Measurements from ENCODE around the gene DDX31.
A peak's percentile ranks its signal among the peaks of the same experiment; 100 is the strongest.
"Not testable (repeated sequence)": the region's sequence is repeated elsewhere in the genome, so short reads cannot be mapped to it uniquely, and the experiment has no call there.

Gene DDX31

DNA sequence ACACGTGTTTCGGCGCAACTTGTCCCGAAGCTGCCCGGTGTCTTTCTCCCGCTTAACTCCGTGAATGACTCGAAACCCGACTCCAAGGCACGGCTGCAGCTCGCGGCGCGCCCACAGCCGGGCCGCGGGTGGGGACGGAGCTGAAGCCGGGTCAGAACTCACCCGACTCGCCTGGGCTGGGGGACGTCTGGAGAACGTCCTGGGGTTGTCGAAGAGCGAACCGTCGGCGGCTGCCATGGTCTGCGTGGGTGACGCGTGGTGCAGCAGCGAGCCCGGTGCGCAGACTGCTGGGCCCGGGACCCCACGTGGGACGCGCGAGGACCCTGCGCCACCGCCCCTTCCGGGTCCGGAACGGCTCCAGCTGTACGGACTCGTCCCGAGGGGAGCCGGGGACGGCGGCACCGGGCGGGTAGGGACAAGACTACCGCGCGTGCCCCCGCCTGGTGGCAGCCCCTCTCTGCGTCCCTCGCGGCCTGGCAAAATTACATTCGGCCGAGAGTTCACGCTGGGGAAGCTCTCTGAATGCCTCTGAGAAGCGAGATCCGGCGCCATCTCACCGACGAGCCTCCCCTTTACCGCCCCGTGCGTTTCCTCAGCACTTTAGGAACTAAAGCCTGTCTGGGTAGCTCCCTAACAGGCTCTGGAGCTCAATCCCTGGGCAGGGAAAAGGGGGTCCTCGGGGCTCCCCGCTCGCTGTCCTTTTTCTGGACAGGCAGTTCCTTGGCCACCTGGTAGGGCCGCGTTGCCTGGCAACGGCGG is at the start of gene DDX31:
TSS of gene DDX31 (minus strand) at position 286 of the 759 bp plus-strand sequence. CDS start at position 237, 49 bp downstream.
- DNase-seq = peak; percentile 89

DNA sequence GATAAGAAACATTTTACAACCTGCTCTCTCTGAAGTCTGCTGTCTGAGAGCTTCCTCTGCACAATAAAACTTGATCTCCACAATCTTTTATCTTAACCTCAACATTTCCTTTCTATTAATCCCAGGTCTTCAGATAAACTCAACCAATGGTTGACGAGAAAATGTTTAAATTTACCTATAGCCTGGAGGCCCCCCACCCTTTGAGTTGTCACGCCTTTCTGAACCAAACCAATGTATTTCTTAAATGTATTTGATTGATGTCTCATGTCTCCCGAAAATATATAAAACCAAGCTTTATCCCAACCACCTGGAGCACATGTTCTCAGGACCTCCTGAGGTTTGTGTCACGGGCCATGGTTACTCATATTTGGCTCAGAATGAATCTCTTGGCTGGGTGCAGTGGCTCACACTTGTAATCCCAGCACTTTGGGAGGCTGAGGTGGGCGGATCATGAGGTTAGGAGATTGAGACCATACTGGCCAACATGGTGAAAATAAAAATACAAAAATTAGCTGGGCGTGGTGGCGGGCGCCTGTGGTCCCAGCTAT is 48.7 kb upstream of the DDX31 start:
- DNase-seq = not testable (repeated sequence)

DNA sequence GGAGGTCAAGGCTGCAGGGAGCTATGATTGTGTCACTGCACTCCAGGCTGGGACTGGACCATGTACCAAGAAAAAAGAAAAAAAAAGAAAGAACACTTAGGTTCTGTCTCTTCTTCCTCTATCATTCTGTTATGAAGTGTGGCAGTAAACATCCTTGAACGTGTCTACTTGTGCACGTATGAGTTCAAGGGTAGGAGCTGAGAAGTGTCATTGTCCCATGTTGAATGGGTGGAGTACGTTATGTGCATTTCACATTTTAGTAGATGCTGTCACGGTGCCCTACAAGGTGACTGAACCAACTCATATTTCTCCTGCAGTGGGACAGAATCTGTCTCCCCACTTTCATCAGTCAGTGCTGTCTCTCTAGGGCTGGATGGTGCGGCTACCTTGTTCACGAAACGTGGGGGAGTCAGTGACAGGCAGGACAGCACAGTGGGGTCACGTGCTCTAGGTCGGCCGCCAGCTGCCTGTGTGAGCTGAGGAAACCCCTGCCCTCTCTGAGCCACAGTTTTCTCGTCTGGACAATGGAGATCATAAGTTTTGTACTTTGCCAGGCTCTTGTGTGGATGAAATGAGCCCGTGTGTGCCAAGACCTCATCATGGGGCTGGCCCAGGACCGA is 47.7 kb upstream of the DDX31 start:
- no peak for DNase-seq

DNA sequence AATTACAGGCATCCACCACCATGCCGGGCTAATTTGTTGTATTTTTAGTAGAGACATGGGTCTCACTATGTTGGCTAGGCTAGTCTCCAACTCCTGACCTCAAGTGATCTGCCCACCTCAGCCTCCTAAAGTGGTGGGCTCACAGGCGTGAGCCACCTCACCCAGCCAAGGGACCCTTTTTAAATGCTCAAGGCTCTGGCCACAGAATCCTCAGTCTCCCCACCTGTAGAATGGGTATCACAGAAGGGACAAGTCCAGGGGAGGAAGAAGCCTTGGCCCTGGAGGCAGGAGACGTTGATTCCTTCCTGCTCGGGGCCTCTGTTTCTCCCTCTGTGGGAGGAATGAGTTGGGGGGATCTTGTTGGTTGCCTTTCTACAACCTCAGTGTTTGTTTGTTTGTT is 46.2 kb upstream of the DDX31 start:
- no peak for DNase-seq

DNA sequence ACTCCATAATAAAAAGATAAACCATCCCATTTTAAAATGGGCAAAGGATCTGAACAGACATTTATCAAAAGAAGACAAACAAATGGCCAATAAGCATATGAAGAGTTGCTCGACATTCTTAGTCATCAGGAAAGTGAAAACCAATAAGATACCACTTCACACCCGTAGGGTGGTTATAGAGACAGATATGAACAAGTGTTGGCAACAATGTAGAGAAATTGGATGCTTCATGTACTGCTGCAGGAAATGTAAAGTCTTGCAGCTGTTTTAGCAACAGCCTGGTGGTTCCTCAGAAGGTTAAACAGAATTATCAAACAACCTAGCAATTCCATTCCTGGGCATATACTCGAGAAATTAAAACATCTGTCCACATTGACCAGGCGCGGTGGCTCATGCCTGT is 43.0 kb upstream of the DDX31 start:
- DNase-seq = no peak

DNA sequence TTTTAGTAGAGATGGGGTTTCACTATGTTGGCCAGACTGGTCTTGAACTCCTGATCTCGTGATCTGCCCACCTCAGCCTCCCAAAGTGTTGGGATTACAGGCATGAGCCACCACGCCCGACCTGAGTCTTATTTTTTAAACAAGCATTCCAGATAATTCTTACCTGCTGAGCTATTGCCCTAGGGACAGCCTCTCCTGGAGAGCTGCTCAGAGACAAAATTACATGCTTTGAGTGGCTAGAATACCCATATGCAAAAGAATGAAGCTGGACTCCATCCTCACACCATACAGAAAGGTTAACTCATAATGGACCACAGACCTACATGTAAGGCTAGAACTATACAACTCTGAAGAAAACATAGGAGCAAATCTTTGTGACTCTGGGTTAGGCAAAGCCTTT is 42.1 kb upstream of the DDX31 start:
- DNase-seq = no peak

DNA sequence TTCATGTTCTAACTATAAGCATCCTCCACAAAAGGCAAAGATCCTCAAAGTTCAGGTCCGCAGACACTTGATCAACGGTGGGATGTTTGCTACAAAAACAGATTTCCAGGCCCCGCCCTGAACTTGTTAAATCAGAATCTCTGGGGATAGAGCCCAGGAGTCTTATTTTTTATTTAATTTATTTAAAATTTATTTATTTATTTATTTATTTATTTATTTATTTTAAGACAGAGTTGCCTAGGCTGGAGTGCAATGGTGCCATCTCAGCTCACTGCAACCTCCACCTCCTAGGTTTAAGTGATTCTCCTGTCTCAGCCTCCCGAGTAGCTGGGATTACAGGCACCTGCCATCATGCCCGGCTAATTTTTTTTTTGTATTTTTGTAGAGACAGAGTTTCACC is 41.4 kb upstream of the DDX31 start:
- not testable (repeated sequence) for DNase-seq

DNA sequence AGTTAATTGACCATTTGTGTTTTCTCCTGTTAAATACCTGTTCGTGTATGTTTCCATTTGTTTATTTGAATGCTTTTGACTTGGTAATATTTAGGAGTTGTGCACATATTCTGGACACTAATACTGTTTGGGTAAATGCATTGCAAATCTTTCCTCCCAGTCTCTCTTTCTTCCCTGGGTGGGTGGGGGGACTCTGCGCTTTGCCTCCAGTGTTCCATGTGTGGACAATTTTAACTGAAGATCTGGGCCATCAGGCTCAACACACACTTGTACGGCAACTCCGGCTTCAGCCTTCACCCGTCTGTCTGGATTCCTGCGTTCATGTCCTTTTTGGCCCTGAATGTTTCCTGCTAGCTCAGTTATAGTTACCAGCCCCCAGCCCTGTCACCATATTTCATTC is 40.5 kb upstream of the DDX31 start:
- no peak for DNase-seq

DNA sequence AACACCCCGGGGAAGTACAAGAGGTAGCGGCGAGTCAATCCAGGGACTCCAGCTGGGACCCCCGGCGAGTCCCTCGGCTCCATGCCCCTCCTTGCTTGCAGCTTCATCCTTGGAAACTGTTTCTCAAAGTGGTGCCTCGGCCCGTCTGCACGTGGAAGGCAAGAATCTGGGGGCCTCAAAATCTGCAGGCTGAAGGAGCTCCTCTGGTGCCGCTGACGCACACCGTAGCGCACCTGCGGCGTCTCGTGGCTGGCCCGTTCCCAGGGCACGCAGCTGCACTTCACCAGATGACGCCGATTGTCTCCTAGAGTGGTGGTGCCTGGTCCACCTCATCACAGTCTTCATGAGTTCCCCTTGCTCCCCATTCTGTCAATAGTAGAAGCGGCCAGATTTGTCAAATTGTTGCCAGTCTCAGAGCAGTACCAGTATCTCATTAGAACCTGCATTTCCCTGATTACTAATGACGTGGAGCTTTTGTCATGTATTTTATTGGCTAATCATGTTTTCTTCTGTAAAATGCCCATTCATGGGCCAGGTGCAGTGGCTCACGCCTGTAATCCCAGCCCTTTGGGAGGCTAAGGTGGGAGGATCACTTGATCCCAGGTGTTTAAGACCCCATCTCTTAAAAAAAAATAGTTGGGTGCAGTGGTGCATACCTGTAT is 39.1 kb upstream of the DDX31 start:
- DNase-seq = no peak

DNA sequence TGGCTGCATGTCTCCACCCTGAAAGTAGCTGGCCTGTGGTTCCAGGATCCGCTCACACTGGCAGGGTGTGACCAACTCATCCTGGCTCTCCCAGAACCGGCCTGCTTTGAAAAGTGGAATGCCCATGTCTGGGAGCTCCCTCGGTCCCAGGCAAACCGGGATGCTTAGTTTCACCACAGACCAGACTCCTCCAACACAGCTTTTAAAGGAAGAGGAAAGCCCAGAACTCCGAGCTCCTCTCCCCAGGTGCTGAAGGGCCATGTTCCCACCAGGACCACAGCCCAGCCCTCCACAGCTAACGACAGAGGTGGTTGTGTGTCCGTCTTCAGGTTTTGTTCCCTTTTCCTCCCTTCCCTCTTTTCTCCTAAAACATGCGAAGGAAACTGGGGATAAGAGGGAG is 38.5 kb upstream of the DDX31 start:
- no peak for DNase-seq

DNA sequence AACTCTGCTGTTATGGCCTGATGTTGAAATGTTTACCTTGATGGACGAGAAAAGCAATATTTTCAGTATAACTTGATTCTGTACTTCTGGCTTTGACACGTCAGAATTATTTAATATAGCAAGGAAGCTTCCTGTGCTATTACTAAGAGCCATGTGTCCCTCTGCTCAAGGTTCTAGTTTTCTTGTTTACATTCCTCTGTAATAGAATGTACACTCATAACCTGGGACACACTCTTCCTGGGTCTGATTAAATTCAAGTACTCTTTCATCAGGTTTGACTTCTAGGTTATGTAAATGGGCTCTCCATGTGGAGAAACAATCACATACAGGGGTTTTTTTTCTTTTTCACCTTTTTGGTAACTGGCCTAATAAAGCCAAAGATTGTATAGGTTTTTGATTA is 33.6 kb upstream of the DDX31 start:
- DNase-seq = no peak

DNA sequence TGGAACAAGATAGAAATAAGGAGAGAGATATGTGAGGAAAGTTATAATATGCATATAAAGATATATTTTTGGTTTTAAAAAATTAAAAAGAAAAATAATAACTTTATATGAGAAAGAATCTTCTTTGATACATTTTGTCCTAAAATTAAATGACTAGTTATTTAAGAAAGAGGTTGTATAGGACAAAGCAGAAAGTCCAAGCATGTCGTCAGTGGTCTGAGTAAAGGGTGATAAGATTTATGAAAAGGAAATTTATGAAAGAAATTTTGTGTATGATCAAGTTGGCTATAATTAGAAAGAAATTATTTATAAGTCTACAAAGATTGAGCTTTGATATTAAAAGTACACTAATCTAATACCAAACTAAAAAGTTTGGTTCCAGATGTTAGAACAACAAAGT is 32.5 kb upstream of the DDX31 start:
- no peak for DNase-seq

DNA sequence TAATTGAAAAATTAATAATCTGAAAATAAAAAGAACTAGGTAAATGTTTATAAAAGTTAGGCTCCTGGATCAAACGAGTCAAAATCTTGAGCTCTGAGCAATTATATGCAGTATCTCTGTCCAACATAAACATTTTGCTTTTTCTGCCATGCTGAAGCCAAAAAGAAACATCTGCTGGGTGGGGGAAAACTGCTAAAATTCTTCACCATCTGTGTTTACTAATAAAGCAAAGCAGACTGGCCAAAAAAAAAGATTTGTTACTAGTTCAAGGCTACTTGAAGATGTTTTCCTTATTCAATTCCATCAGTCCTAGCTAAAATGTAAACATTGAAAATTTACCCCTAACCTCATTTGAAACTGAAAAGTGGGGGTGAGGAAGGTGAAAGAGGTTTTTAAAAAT is 30.2 kb upstream of the DDX31 start:
- no peak for DNase-seq

DNA sequence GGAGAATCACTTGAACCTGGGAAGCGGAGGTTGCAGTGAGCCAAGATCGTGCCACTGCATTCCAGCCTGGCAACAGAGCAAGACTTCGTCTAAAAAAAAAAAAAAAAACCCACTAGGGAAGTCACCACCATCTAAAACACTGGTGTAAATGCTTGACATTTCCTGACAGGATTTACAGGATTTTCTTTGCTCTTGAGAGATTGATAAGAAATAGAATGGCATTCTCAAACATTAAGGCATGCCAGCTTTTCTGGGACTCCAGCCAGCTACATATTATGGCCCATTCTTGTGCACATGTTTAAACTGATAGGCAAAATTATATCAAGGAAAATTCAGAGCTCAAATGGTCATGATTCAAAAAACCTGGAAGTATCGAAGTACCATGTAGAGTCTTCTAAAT is 29.2 kb upstream of the DDX31 start:
- DNase-seq = no peak

DNA sequence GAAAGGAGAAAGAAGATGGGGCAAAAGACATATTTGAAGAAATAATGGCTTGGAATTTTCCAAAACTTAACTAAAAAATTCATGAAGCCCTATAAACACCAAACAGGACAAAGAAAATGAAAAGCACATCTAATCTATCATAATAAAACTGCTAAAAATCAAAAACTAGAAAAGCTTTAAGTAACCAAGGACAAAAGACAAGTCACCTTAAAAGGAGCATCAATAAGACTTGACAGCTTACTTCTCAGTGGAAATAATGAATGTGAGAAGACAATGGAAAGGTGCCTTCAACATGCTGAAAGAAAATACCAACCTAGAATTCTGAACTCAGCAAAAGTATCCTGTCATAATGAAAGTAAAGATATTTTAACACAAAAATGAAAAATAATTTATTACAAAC is 27.4 kb upstream of the DDX31 start:
- DNase-seq = no peak

DNA sequence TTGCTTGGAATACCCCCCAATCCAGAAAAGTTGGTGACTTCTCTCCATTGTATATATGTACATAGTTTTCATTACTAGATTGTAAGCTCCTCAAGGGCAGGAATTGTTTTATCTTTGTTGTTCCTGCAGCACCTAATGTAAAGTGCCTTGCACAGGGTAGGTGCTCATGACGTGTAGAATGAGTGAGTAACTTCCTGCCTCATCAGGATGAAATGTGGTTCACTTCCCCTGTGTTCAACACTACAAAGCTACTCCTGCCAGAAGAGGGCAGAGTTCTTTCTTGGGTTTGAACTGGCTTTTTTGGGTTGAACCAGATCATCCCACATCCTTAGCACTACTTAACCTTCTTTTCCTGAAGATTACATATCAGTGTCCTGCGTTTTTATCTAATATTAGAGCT is 24.4 kb upstream of the DDX31 start:
- DNase-seq = no peak

DNA sequence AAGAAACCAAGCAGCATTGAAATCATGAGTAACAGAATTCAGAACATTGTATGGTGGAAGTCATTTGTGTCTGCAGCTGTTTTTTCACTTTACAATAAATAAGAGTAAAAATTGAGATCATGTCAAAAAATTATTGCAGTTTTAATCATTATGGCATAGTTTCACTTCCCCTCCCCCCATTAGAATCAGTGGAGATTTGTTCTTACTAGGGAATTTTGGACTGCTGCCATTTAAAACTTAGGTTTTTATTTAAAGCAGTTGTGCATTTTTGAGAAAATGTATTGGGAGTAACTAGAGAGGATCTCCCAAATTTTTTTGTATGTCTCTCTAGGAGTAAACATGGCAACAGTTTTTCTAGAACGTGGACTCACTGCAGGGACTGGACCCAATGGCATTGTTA is 20.9 kb upstream of the DDX31 start:
- no peak for DNase-seq

DNA sequence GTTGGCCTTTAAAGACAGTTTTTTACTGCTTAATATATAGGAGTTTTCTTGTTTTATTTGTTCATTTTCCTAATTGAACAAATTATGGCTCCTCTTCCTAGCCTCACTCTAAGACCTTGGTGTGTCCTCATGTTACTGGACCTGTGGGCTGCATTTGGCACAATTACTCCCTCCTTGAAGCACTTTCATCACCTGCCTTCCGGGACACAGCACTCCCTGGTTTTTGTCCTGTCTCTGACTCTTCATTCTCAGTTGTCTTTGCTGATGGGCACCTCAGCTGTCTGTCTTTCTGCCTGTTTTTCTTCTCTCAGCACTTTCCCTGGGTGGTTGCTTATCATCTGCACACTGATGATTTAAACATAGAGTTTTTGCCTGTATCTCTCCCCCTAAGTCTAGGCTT is 14.1 kb upstream of the DDX31 start:
- no peak for DNase-seq

DNA sequence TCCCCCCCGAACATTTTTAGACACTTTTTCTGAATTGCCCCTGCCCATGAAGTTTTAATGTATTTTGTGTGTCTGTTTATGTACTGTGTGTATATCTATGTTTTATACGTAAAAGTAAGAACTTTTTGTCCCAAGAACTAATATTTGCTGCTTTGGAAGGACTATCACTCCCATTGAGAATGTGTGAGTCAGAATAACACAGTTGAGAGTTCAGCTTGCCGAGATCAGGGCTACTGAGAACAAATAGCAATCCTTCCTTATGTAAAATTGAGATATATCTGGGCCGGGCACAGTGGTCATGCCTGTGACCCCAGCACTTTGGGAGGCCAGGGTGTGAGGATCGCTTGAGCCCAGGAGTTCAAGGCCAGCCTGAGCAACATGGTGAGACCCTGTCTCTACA is 11.8 kb upstream of the DDX31 start:
- DNase-seq = no peak

DNA sequence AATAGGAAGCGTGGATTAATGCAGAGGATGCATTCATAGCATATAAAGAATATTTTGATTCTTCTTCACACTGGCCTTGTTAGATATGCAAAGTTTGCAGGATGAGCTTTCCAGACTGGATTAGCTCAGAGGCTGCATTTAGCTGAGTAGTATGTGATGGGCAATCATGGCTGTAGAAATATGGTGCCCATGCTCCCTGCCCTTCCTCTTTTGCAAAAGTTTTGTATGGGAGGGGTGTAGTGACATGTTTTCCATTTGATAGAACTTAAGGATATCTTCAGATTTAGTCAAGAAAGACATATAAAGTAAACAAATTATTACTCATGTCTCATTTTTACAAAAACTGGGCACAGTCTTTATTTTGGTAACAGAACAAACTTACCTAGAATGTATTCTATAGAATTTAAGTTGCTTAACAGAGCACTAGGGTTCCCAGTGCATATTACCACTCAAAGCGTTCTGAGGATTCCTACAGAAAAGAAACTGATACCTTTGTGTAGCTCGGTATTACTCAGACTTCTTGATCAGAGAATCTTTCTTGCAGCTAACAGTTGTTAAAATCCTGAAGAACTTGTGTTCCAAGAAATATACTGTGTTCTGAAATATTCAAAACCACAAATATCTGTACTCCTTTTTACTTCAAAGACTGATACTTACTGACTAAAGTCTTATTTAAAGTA is 10.3 kb upstream of the DDX31 start:
- no peak for DNase-seq

DNA sequence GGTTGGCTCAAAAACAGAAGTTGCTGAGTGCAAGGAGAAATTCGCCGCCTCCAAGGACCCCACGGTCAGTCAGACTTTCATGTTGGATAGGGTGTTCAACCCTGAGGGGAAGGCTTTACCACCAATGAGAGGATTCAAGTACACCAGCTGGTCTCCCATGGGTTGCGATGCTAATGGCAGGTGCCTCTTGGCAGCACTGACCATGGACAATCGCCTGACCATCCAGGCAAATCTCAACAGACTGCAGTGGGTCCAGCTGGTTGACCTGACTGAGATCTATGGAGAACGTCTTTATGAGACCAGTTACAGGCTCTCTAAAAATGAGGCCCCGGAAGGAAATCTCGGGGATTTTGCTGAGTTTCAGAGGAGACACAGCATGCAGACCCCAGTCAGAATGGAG is 8.2 kb upstream of the DDX31 start:
- no peak for DNase-seq

DNA sequence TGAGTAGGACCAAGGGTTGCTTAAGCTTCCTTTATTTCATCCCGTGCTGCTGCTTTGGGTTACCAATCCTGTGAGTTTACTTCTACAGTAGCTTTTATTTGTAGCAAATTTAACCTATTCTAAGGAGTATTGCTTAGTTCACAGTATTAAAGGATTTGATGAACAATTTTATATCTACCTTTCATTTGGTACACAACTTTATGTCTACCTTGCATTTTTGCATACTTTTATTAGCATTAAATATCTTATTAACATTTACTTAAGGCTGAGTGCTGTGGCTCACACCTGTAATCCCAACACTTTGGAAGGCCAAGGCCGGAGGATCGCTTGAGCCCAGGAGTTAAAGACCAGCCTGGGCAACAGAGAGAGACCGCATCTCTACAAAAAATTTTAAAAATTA is 4.7 kb upstream of the DDX31 start:
- no peak for DNase-seq

DNA sequence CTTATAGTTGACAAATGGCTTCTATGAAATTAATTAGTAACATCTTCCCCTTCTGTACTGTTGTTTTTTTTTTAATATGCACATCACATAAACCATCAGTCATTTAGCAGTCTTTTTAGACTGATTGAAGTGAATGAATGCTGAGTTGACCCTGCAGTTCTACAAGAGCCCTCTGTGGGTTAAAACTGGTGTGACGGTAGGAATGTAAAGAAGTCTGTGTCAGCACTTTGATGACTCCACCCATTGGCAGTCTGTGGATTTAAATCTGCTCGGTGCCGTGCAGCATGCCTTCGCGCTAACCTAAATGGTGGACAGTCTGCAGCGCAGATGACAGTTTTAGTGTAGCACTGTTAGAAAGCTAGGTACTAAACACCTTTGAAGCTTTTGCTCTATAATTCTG is 3.6 kb upstream of the DDX31 start:
- DNase-seq = no peak

DNA sequence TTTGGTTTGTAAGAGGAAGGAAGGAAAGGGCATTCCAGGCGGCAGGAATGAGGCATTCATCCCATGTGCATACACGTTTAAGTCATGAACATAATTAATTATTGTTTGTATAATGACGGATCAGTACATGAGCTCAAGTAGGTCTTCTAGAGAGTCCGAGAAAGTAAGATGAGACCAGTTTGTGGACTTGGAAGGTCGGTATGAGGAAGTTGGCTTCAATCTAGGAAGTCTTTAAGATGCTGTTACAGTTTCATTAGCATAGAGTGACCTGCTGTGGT is 2.6 kb upstream of the DDX31 start:
- DNase-seq = no peak

Measured in right hindlimb (tissue), 1 donor.